Measurements from ENCODE around the gene SPC25. TPM values are rescaled to one million over a fixed set of nuclear protein-coding genes. Genes with fewer than 3 reads are reported as not detected.

Gene SPC25
- total RNA-seq, 1 donor from 2014 or later, result 17.9 TPM

- peaks cover 3% of the 10 kb centered on the region for H3K36me3 Mint-ChIP-seq (ENCODE audit: low read depth)
- no peak overlapping the region for H3K4me3 Mint-ChIP-seq
- H3K9me3 Mint-ChIP-seq, result no peaks in the 10 kb centered on the region
- DNase-seq (ENCODE audit: low spot score), result no peak
- H3K27me3 Mint-ChIP-seq (ENCODE audit: insufficient read depth), result peaks cover 26% of the 10 kb centered on the region
- H3K4me1 Mint-ChIP-seq (ENCODE audit: low read depth), result peaks cover 15% of the 10 kb centered on the region
- intact Hi-C loops (cut with micrococcal nuclease), result loop anchor here (2.0 kb wide), 1 partner anchor 425 kb away; no protein-coding TSS in a partner anchor
- H3K27ac Mint-ChIP-seq, result no peak overlapping the region
Measured at GRCh38 chr2:168915441-168916330, 25.5 kb upstream of the SPC25 start.

- no peak for DNase-seq (ENCODE audit: low spot score)
- peaks cover 15% of the 10 kb centered on the region for H3K4me1 Mint-ChIP-seq (ENCODE audit: low read depth)
- peaks cover 3% of the 10 kb centered on the region for H3K36me3 Mint-ChIP-seq (ENCODE audit: low read depth)
- no peak overlapping the region for H3K4me3 Mint-ChIP-seq
- intact Hi-C loops (cut with micrococcal nuclease), result no loop called here
- H3K27me3 Mint-ChIP-seq (ENCODE audit: insufficient read depth), result peaks cover 33% of the 10 kb centered on the region
- no peak overlapping the region for H3K27ac Mint-ChIP-seq
- no peaks in the 10 kb centered on the region for H3K9me3 Mint-ChIP-seq
Measured at GRCh38 chr2:168913495-168913894, 23.3 kb upstream of the SPC25 start.

- Mint-ChIP-seq H3K27ac (no peak overlapping the region), H3K36me3 (ENCODE audit: low read depth) (peaks cover 3% of the 10 kb centered on the region)
- intact Hi-C loops (cut with micrococcal nuclease), result no loop called here
Measured at GRCh38 chr2:168912901-168913369, 22.7 kb upstream of the SPC25 start.

GRCh38 chr2:168912466-168912865, 22.2 kb upstream of the SPC25 start:
- intact Hi-C loops (cut with micrococcal nuclease), result no loop called here
- Mint-ChIP-seq H3K9me3 (no peaks in the 10 kb centered on the region), H3K4me3 (no peak overlapping the region), H3K27ac (no peak overlapping the region), H3K36me3 (ENCODE audit: low read depth) (peaks cover 3% of the 10 kb centered on the region), H3K4me1 (ENCODE audit: low read depth) (peaks cover 15% of the 10 kb centered on the region), H3K27me3 (ENCODE audit: insufficient read depth) (peaks cover 30% of the 10 kb centered on the region)
- no peak for DNase-seq (ENCODE audit: low spot score)

More at GRCh38 chr2:168912901-168913369, 22.7 kb upstream of the SPC25 start:
- Mint-ChIP-seq H3K4me1 (ENCODE audit: low read depth) (peaks cover 15% of the 10 kb centered on the region), H3K27me3 (ENCODE audit: insufficient read depth) (peaks cover 30% of the 10 kb centered on the region), H3K9me3 (no peaks in the 10 kb centered on the region), H3K4me3 (peak overlapping the region; percentile 17)
- no peak for DNase-seq (ENCODE audit: low spot score)

GRCh38 chr2:168910330-168910729, 20.1 kb upstream of the SPC25 start:
- intact Hi-C loops (cut with micrococcal nuclease), result no loop called here
- Mint-ChIP-seq H3K36me3 (ENCODE audit: low read depth) (peaks cover 3% of the 10 kb centered on the region), H3K4me3 (no peak overlapping the region), H3K27me3 (ENCODE audit: insufficient read depth) (peaks cover 39% of the 10 kb centered on the region), H3K27ac (no peak overlapping the region), H3K4me1 (ENCODE audit: low read depth) (peaks cover 4% of the 10 kb centered on the region), H3K9me3 (no peaks in the 10 kb centered on the region)
- no peak for DNase-seq (ENCODE audit: low spot score)

- Mint-ChIP-seq H3K36me3 (ENCODE audit: low read depth) (no peaks in the 10 kb centered on the region), H3K4me3 (no peak overlapping the region), H3K27ac (no peak overlapping the region), H3K9me3 (no peaks in the 10 kb centered on the region), H3K27me3 (ENCODE audit: insufficient read depth) (peaks cover 39% of the 10 kb centered on the region), H3K4me1 (ENCODE audit: low read depth) (peaks cover 4% of the 10 kb centered on the region)
- intact Hi-C loops (cut with micrococcal nuclease), result no loop called here
- DNase-seq (ENCODE audit: low spot score), result no peak
Measured at GRCh38 chr2:168907940-168908662, 17.9 kb upstream of the SPC25 start.

- intact Hi-C loops (cut with micrococcal nuclease), result no loop called here
- DNase-seq (ENCODE audit: low spot score), result no peak
- no peaks in the 10 kb centered on the region for H3K4me1 Mint-ChIP-seq (ENCODE audit: low read depth)
- H3K4me3 Mint-ChIP-seq, result no peak overlapping the region
- H3K36me3 Mint-ChIP-seq (ENCODE audit: low read depth), result no peaks in the 10 kb centered on the region
- peaks cover 27% of the 10 kb centered on the region for H3K27me3 Mint-ChIP-seq (ENCODE audit: insufficient read depth)
- no peak overlapping the region for H3K27ac Mint-ChIP-seq
- H3K9me3 Mint-ChIP-seq, result no peaks in the 10 kb centered on the region
Measured at GRCh38 chr2:168904358-168904757, 14.1 kb upstream of the SPC25 start.

GRCh38 chr2:168903888-168904287, 13.7 kb upstream of the SPC25 start:
- intact Hi-C loops (cut with micrococcal nuclease), result no loop called here
- Mint-ChIP-seq H3K9me3 (no peaks in the 10 kb centered on the region), H3K4me1 (ENCODE audit: low read depth) (no peaks in the 10 kb centered on the region), H3K27ac (no peak overlapping the region), H3K4me3 (no peak overlapping the region), H3K27me3 (ENCODE audit: insufficient read depth) (peaks cover 31% of the 10 kb centered on the region), H3K36me3 (ENCODE audit: low read depth) (no peaks in the 10 kb centered on the region)
- no peak for DNase-seq (ENCODE audit: low spot score)

GRCh38 chr2:168901003-168901402, 10.8 kb upstream of the SPC25 start, which contains the start of gene G6PC2:
Gene G6PC2 (plus strand): TSS chr2:168901291. CDS start chr2:168901332, 41 bp downstream.
- Mint-ChIP-seq H3K4me3 (no peak within 1 kb of the TSS), H3K4me1 (ENCODE audit: low read depth) (no peaks in the 10 kb centered on the region), H3K27me3 (ENCODE audit: insufficient read depth) (peaks cover 31% of the 10 kb centered on the region), H3K9me3 (no peaks in the 10 kb centered on the region), H3K36me3 (ENCODE audit: low read depth) (no peaks in the 10 kb centered on the region), H3K27ac (no peak within 1 kb of the TSS)
- intact Hi-C loops (cut with micrococcal nuclease), result no loop called here
- no peak for DNase-seq (ENCODE audit: low spot score)

- no peak for DNase-seq (ENCODE audit: low spot score)
- no peak overlapping the region for H3K4me3 Mint-ChIP-seq
- H3K27me3 Mint-ChIP-seq (ENCODE audit: insufficient read depth), result peaks cover 31% of the 10 kb centered on the region
- no peaks in the 10 kb centered on the region for H3K36me3 Mint-ChIP-seq (ENCODE audit: low read depth)
- H3K27ac Mint-ChIP-seq, result no peak overlapping the region
- H3K9me3 Mint-ChIP-seq, result no peaks in the 10 kb centered on the region
- intact Hi-C loops (cut with micrococcal nuclease), result loop anchor here (10.0 kb wide), 2 partner anchors 703 to 927 kb away; partner anchors contain the start of genes METTL5 and UBR3
- H3K4me1 Mint-ChIP-seq (ENCODE audit: low read depth), result no peaks in the 10 kb centered on the region
Measured at GRCh38 chr2:168897449-168897848, 7.2 kb upstream of the SPC25 start.

- Mint-ChIP-seq H3K4me3 (no peak overlapping the region), H3K9me3 (no peaks in the 10 kb centered on the region), H3K36me3 (ENCODE audit: low read depth) (no peaks in the 10 kb centered on the region), H3K27me3 (ENCODE audit: insufficient read depth) (peaks cover 35% of the 10 kb centered on the region), H3K27ac (no peak overlapping the region), H3K4me1 (ENCODE audit: low read depth) (no peaks in the 10 kb centered on the region)
- intact Hi-C loops (cut with micrococcal nuclease), result loop anchor here (10.0 kb wide), 2 partner anchors 702 to 928 kb away; partner anchors contain the start of genes METTL5 and UBR3
- no peak for DNase-seq (ENCODE audit: low spot score)
Measured at GRCh38 chr2:168896783-168897182, 6.6 kb upstream of the SPC25 start.

GRCh38 chr2:168895771-168896170, 5.5 kb upstream of the SPC25 start:
- Mint-ChIP-seq H3K27ac (no peak overlapping the region), H3K4me3 (no peak overlapping the region), H3K9me3 (no peaks in the 10 kb centered on the region), H3K4me1 (ENCODE audit: low read depth) (peaks cover 1% of the 10 kb centered on the region), H3K27me3 (ENCODE audit: insufficient read depth) (peaks cover 37% of the 10 kb centered on the region), H3K36me3 (ENCODE audit: low read depth) (no peaks in the 10 kb centered on the region)
- intact Hi-C loops (cut with micrococcal nuclease), result loop anchor here (10.0 kb wide), 2 partner anchors 701 to 929 kb away; partner anchors contain the start of genes METTL5 and UBR3
- DNase-seq (ENCODE audit: low spot score), result no peak
